GM18502 (cell line): ENCODE data around the gene SOX5.
"Not testable (repeated sequence)": the region's sequence is repeated elsewhere in the genome, so short reads cannot be mapped to it uniquely, and the experiment has no call there.

ENCODE experiments used
- ATAC-seq: cut with Tn5 transposase; IDR thresholded peaks from one replicate; pipeline ENCODE4 v1.9.1; 2021; ENCODE audit warnings: mild to moderate bottlenecking; ENCODE audit not compliant: unreplicated experiment, poor library complexity

The SOX5 gene

GRCh38 chr12:23851602-23852001, 97.9 kb downstream of the SOX5 start:
- no peak for ATAC-seq

- ATAC-seq = no peak
Observed at GRCh38 chr12:23847857-23848256, 101.6 kb downstream of the SOX5 start.

GRCh38 chr12:23843958-23844357, 105.5 kb downstream of the SOX5 start:
- ATAC-seq = no peak

GRCh38 chr12:23834076-23834475, 115.4 kb downstream of the SOX5 start:
- no peak for ATAC-seq

- no peak for ATAC-seq
Observed at GRCh38 chr12:23831739-23832138, 117.7 kb downstream of the SOX5 start.

GRCh38 chr12:23830210-23830609, 119.3 kb downstream of the SOX5 start:
- ATAC-seq = no peak

DNA sequence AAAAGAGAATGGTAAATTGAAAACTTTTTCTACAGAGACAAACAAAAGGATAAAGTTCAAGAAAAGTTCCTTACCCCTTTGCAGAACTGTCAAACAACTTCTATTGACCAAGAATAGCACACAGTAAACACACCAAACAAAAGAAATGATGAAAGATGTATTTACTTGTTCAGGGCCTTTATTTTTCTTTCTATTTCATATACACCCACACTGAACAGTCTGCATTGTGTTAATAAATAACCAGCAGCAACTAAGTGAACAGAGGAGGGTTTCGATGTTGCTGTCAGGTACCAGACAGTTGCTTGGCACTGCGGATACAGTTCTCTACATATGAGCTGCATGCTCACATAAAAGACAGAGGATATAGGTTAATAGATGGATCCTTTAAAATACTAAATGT, 122.1 kb downstream of the SOX5 start:
- no peak for ATAC-seq

- not testable (repeated sequence) for ATAC-seq
Observed at GRCh38 chr12:23825124-23825523, 124.3 kb downstream of the SOX5 start.

GRCh38 chr12:23824358-23824757, 125.1 kb downstream of the SOX5 start:
- no peak for ATAC-seq

- not testable (repeated sequence) for ATAC-seq
Observed at GRCh38 chr12:23822883-23823282, 126.6 kb downstream of the SOX5 start.

- ATAC-seq = no peak
Observed at GRCh38 chr12:23817345-23817744, 132.1 kb downstream of the SOX5 start.

DNA sequence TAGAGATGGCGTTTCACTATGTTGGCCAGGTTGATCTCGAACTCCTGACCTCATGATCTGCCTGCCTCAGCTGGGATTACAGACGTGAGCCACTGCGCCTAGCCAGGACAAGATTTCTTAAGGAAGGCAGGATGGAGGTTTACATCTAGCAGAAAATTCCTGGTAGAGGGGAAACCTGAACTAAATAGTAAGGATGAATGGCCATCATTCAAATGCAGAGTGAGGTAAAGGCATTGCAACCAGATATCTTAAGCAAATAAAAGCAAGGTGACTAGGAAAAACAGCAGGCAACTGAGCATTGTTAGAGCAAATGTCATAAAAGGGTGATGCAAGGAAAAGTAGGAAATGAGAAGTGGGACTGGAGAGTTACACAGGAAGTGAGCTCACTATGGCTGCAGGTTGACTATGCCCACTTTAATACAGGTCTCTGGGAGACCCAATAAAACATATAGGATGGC, 133.0 kb downstream of the SOX5 start:
- no peak for ATAC-seq

DNA sequence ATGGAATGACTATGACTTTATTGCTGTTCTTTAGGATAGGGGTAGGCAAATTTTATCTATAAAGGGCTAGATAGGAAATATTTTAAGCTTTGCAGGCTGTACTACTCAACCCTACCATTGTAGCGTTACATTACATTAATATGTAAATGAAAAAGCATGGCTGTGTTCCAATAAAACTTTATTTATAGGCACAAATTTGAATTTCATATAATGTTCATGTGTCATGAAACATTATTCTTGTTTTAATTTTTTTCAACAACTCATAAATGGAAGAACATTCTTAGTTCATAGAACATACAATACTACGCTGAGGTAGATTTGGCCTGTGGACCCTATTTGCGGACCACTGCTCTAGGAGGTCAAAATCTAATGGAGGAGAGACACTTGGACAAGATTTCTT, 133.7 kb downstream of the SOX5 start:
- no peak for ATAC-seq

DNA sequence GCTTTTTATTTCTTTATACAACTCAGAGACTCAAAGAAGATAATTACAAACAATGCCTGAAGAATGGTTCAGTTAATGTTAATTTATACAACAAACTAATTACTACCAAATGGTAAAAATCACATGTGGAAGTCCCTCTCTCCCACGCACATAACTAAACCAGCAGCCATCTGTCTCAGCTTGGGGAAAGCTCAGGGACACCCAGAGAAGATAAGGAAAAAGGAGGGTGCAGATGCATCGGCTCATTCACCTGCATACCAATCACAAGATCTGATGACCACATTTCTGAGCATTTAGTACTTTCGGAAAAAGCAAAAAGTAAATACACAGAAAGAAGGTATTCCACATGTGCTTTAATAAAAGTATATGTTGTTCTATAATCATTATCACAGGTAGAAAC, 136.3 kb downstream of the SOX5 start:
- no peak for ATAC-seq

GRCh38 chr12:23810329-23810902, 139.1 kb downstream of the SOX5 start:
- ATAC-seq = no peak

- ATAC-seq = no peak
Observed at GRCh38 chr12:23803540-23803939, 145.9 kb downstream of the SOX5 start.

- ATAC-seq = no peak
Observed at GRCh38 chr12:23795494-23795893, 154.0 kb downstream of the SOX5 start.

DNA sequence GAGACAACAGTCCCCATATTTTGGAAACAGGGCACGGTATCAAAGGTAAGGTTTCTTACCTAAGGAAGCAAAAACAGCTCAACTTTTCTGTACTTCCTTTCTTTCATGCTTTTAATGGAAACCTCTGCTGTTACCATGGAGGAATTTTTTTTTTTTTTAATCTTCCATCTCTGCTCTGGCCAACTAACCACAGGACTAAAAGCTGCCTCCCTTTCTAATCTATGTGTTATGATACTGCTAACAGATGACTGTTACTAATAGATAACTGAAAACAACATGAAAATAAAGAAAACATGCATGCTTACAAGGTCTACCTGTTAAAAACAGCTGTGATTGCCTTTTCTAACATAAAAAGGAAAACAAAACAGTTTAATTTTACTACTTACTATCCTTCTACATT, 168.4 kb downstream of the SOX5 start:
- ATAC-seq = no peak

DNA sequence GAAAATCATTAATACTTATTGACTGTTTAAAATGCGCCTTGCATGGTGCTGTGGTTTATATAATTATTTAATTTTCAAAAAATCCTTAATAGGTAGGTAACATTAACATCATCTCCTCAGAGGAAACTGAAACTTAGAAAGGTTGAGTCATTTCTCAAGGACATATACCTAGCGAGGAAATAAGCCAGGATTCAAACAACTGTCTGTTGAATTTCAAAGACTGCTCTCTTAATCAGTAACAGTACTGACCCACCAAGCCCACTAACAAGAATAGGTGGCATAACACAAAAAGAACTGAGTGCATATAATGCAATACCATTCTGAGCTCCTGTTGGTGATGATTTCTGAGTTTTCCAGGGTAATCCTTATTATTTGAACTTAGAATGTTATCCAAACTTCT, 174.3 kb downstream of the SOX5 start:
- ATAC-seq = no peak

DNA sequence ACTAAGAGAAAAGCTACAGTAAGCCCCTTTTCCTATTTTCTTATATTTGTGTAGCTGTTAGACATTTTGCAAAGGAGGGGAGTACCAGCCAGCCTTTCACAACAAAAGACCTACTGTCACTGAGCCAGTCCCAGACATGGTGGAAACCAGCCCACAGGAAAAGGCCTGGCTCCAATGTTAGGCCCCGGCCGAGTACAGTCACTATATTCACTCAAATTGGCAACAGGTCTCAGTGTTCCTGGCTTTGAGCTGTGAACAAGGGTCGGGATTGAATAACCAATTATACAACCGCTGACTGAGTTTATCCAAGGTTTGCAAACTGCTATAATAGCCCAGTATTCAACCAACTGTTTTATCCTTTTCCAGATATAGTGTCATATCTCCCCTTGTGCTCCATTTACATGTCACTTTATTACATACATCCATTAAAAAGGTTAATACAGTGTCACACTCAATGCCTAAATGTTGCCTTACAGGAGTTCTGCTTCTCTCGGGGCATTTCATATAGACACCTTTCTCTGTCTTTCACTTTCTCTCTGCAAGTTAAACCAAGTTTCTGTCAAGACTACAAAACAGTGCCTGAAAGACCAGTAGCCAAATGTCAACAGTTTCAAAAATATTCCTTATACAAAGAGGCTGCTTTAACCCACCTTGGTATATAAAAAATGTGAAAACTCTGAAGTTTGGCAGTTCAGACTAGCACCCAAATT, 178.1 kb downstream of the SOX5 start:
- ATAC-seq = no peak

DNA sequence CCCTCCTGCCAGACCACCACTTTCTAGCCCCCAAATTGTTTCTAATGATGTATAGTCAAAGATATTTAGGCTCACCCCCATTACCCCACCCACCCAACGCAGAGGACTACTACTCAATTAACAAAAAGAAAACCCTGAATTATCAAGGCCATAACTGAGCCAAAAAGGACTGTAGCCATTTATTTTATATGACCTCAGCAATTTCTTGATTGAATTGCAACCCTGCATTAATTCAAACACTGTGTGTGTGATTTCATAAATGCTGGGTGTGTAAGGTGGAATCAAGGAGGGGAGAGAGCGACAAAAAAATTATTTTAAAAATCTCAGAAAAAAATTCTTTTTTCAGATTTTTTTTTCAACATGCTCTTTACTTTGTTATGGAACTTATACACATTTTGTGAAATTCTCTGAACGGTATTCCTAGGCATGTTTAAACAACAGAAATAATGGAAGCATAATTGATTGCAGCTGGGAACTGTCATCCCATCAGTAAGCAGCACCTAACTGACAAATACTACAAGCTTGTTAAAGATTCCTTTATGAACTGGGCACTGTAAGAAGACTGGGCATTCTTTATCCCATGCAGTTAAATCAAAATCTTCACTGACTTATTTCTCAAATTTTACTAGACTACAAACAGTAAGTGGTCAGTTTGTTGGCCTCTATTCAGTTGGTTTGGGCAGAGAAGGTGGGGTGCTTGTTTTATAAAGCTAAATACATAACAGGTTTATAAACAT, 179.1 kb downstream of the SOX5 start:
- ATAC-seq = no peak

- no peak for ATAC-seq
Observed at GRCh38 chr12:23767834-23768233, 181.6 kb downstream of the SOX5 start.
